Mesenchymal stem cell (in vitro differentiated cells and primary cell): Measurements from ENCODE around the gene PRICKLE1.

ENCODE experiments used
- DNase-seq: peaks from one replicate; pipeline ENCODE4 v3.0.0-alpha.2; 2013
- H2AFZ ChIP-seq: one replicate; pipeline ENCODE4 v1.6.1; 2013; ENCODE audit warnings: low read depth, mild to moderate bottlenecking, control low read depth, inconsistent platforms, low read length, moderate library complexity
- H2AK5ac ChIP-seq: 2 replicates; pipeline ENCODE4 v1.6.1; 2013; ENCODE audit warnings: low read length, moderate library complexity, mild to moderate bottlenecking, inconsistent platforms; ENCODE audit not compliant: severe bottlenecking
- H2BK120ac ChIP-seq: one replicate; pipeline ENCODE4 v1.6.1; 2013; ENCODE audit warnings: low read depth, mild to moderate bottlenecking, inconsistent platforms, low read length, moderate library complexity
- H2BK12ac ChIP-seq, 2 experiments: one replicate each; pipeline ENCODE4 v1.6.1; 2013; ENCODE audit warnings: inconsistent platforms in 2 of 2, low read length in 2 of 2, mild to moderate bottlenecking in 2 of 2, moderate library complexity in 2 of 2, control low read depth in 1 of 2
- H2BK15ac ChIP-seq: one replicate; pipeline ENCODE4 v1.6.1; 2013; ENCODE audit warnings: mild to moderate bottlenecking, low read depth, inconsistent platforms; ENCODE audit not compliant: poor library complexity, severe bottlenecking
- H2BK5ac ChIP-seq: 2 replicates; pipeline ENCODE4 v1.6.1; 2013; ENCODE audit warnings: low read depth, mild to moderate bottlenecking, low read length, control low read depth, inconsistent platforms; ENCODE audit not compliant: poor library complexity, severe bottlenecking
- H3K14ac ChIP-seq, 2 experiments: one replicate each; pipeline ENCODE4 v1.6.1; 2013; ENCODE audit warnings: inconsistent platforms in 2 of 2, low read length in 2 of 2, control low read depth in 1 of 2, mild to moderate bottlenecking in 1 of 2, moderate library complexity in 1 of 2
- H3K18ac ChIP-seq, 2 experiments: one replicate each; pipeline ENCODE4 v1.6.1; 2013; ENCODE audit warnings: inconsistent platforms in 2 of 2, low read length in 2 of 2, control low read depth in 1 of 2, low read depth in 1 of 2, mild to moderate bottlenecking in 1 of 2
- H3K23ac ChIP-seq, 2 experiments: one replicate each; pipeline ENCODE4 v1.6.1; 2013; ENCODE audit warnings: inconsistent platforms in 2 of 2, low read length in 2 of 2, mild to moderate bottlenecking in 2 of 2, moderate library complexity in 2 of 2, control low read depth in 1 of 2
- H3K27ac ChIP-seq: 2 replicates; pipeline ENCODE4 v1.5.1; 2013; ENCODE audit warnings: mild to moderate bottlenecking, moderate library complexity, low read length, control low read depth, inconsistent platforms; ENCODE audit not compliant: poor library complexity, severe bottlenecking
- H3K27me3 ChIP-seq, 2 experiments: 2 replicates each; pipeline versions ENCODE4 v1.6.1 to v1.7.0; 2013; ENCODE audit warnings: low read length in 2 of 2, mild to moderate bottlenecking in 2 of 2, moderate library complexity in 2 of 2, control low read depth in 1 of 2, inconsistent platforms in 1 of 2; ENCODE audit not compliant: control insufficient read depth in 1 of 2, insufficient read depth in 1 of 2
- H3K36me3 ChIP-seq, 2 experiments: 2 replicates each; pipeline versions ENCODE4 v1.6.1 to v1.7.0; 2013; ENCODE audit warnings: low read length in 2 of 2, control low read depth in 1 of 2, inconsistent platforms in 1 of 2, low read depth in 1 of 2, mild to moderate bottlenecking in 1 of 2; ENCODE audit not compliant: insufficient read depth in 2 of 2, control insufficient read depth in 1 of 2
- H3K4ac ChIP-seq, 2 experiments: one replicate each; pipeline ENCODE4 v1.6.1; 2013; ENCODE audit warnings: inconsistent platforms in 2 of 2, low read length in 2 of 2, mild to moderate bottlenecking in 2 of 2, moderate library complexity in 2 of 2, control low read depth in 1 of 2, low read depth in 1 of 2
- H3K4me1 ChIP-seq: 2 replicates; pipeline ENCODE4 v1.6.1; 2013; ENCODE audit warnings: low read depth, low read length, control low read depth; ENCODE audit not compliant: control insufficient read depth, insufficient read depth
- H3K4me2 ChIP-seq: 2 replicates; pipeline ENCODE4 v1.6.1; 2013; ENCODE audit warnings: low read length, mild to moderate bottlenecking, inconsistent platforms; ENCODE audit not compliant: poor library complexity, severe bottlenecking
- H3K4me3 ChIP-seq, 2 experiments: 2 replicates each; pipeline versions ENCODE4 v1.5.1 to v1.7.0; 2013; ENCODE audit warnings: low read length in 2 of 2, mild to moderate bottlenecking in 2 of 2, control low read depth in 1 of 2, low read depth in 1 of 2; ENCODE audit not compliant: insufficient read depth in 1 of 2
- H3K79me1 ChIP-seq: replicated peaks from 2 replicates; pipeline ENCODE4 v1.6.1; 2013; ENCODE audit warnings: mild to moderate bottlenecking, control low read depth, low read length, inconsistent platforms; ENCODE audit not compliant: poor library complexity, severe bottlenecking
- H3K9ac ChIP-seq: 2 replicates; pipeline ENCODE4 v1.7.0; 2013; ENCODE audit warnings: mild to moderate bottlenecking, low read length, moderate library complexity
- H3K9me3 ChIP-seq: 2 replicates; pipeline ENCODE4 v1.7.0; 2013; ENCODE audit warnings: mild to moderate bottlenecking, low read length; ENCODE audit not compliant: control insufficient read depth
- H4K8ac ChIP-seq: one replicate; pipeline ENCODE4 v1.6.1; 2013; ENCODE audit warnings: inconsistent platforms, mild to moderate bottlenecking, low read length, moderate library complexity
- H4K91ac ChIP-seq: one replicate; pipeline ENCODE4 v1.6.1; 2013; ENCODE audit warnings: mild to moderate bottlenecking, low read length, inconsistent platforms
- WGBS: methylation state at CpG from one replicate; pipeline ENCODE4 v1.1.7; 2013; ENCODE audit warnings: mixed read lengths; 5-methylcytosine and 5-hydroxymethylcytosine counted together

Gene PRICKLE1

DNA sequence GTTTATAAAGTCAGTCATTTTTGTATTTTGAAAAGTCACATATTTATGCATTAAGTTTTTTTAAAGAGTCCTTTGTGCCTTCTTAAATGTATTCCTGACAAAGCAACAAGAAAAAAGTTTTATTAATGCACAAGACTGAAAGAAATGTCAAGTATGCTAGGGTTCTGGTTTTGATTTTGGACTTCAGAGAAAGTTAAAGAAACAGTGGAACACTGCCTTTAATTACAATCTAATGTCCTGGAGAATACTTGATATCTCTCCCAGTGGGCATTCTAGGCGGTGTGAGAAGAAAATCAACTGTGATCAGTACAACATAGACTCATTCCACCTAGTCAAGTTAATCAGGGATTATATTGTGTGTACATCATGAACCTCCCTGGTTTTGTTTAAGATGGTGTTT lies 49.9 kb downstream of the PRICKLE1 start:
- peaks cover 26% of the 10 kb centered on the region for H3K79me1 ChIP-seq
- H2AFZ ChIP-seq, result no peak overlapping the region
- H3K4me1 ChIP-seq, result peaks cover 3% of the 10 kb centered on the region
- no peak overlapping the region for H2BK15ac ChIP-seq
- H3K27ac ChIP-seq, result no peak overlapping the region
- H3K4me3 ChIP-seq, result no peak overlapping the region
- H3K9ac ChIP-seq, result no peak overlapping the region
- H3K18ac ChIP-seq, result no peak overlapping the region
- H3K9me3 ChIP-seq, result no peaks in the 10 kb centered on the region
- no peak overlapping the region for H4K91ac ChIP-seq
- no peak overlapping the region for H2BK5ac ChIP-seq
- no peak overlapping the region for H4K8ac ChIP-seq
- H3K23ac ChIP-seq, result no peak overlapping the region
- H3K14ac ChIP-seq, result no peak overlapping the region
- no peak overlapping the region for H2AK5ac ChIP-seq
- no peak for DNase-seq
- WGBS, result no CpG with 5 or more reads among the region's 1 CpG
- no peak overlapping the region for H2BK12ac ChIP-seq
- H3K36me3 ChIP-seq, result peaks cover 4 to 48% of the 10 kb centered on the region in 2 experiments
- H2BK120ac ChIP-seq, result no peak overlapping the region
- no peak overlapping the region for H3K4me2 ChIP-seq
- H3K4ac ChIP-seq, result no peak overlapping the region
- H3K27me3 ChIP-seq, result no peaks in the 10 kb centered on the region

DNA sequence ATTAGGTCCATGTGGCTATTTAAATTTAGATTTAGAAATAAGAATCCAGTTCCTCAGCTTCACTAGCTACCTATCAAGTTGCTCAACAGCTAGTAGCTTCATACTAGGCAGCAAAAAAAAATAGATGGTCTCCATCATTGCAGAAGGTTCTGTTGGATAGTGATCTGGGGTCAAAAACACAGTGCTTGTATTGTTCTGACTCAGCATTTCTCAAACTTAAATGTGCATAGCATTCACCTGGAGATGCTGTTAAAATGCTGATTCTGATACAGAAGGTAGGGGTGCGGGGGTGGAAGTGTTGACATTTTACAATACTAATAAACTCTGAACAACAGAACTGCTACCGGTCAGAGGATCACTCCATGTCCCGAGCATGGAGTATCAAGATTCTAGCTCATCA lies 51.3 kb downstream of the PRICKLE1 start:
- WGBS, result no CpG with 5 or more reads among the region's 3 CpGs
- peaks cover 25% of the 10 kb centered on the region for H3K79me1 ChIP-seq

DNA sequence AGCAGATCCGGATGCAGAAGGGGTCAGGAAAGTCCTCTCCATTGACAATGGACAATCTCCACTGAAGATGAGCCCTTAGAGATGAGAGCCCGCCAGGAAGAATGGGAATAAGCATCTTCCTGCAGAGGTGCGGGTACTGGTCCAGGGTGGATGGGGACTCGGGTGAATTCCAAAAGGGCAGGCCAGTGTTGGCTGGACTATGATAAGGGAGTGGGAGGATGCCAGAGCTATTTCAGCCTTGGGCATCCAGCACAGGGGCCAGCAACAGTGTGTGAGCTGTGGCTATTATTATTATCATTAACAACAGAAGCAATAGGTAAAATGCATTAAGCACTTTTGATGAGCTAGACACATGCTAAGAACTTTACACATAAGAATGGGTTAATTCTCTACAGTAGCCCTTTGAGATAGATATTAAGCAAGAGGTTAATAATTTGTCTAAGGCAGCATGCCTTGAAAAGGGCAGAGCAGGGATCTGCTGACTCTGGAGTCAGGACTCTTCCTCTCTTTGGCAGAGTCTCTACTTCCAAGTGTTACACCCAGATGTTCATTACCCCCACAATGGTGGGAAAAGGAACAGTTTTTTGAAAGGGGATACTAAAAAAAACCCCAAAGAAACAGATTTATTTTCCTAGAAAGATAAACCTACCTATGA lies 55.2 kb downstream of the PRICKLE1 start:
- 88% methylated on average over 4 of the region's 4 CpGs for WGBS
- peaks cover 18% of the 10 kb centered on the region for H3K79me1 ChIP-seq
- H2BK5ac ChIP-seq, result no peak overlapping the region
- H3K9ac ChIP-seq, result no peak overlapping the region
- peaks cover 0 to 27% of the 10 kb centered on the region in 2 experiments for H3K36me3 ChIP-seq
- H3K4me2 ChIP-seq, result no peak overlapping the region
- no peak for DNase-seq
- no peak overlapping the region for H3K4ac ChIP-seq
- H4K91ac ChIP-seq, result no peak overlapping the region
- H3K18ac ChIP-seq, result no peak overlapping the region
- no peak overlapping the region for H2AK5ac ChIP-seq
- H3K23ac ChIP-seq, result no peak overlapping the region
- no peaks in the 10 kb centered on the region for H3K9me3 ChIP-seq
- H2BK15ac ChIP-seq, result no peak overlapping the region
- H4K8ac ChIP-seq, result no peak overlapping the region
- H2AFZ ChIP-seq, result no peak overlapping the region
- no peak overlapping the region for H3K4me3 ChIP-seq
- H2BK120ac ChIP-seq, result no peak overlapping the region
- H3K4me1 ChIP-seq, result peaks cover 10% of the 10 kb centered on the region
- H2BK12ac ChIP-seq, result no peak overlapping the region
- no peak overlapping the region for H3K27ac ChIP-seq
- no peaks in the 10 kb centered on the region for H3K27me3 ChIP-seq
- H3K14ac ChIP-seq, result no peak overlapping the region

More for the DNA sequence above, 51.3 kb downstream of the PRICKLE1 start:
- no peak overlapping the region for H2BK120ac ChIP-seq
- no peak overlapping the region for H3K14ac ChIP-seq
- DNase-seq, result no peak
- no peaks in the 10 kb centered on the region for H3K27me3 ChIP-seq
- H2BK15ac ChIP-seq, result no peak overlapping the region
- H2AFZ ChIP-seq, result no peak overlapping the region
- H3K27ac ChIP-seq, result no peak overlapping the region
- H4K91ac ChIP-seq, result no peak overlapping the region
- H3K23ac ChIP-seq, result no peak overlapping the region
- peaks cover 4 to 39% of the 10 kb centered on the region in 2 experiments for H3K36me3 ChIP-seq
- no peak overlapping the region for H2AK5ac ChIP-seq
- H3K4me1 ChIP-seq, result peaks cover 7% of the 10 kb centered on the region
- H4K8ac ChIP-seq, result no peak overlapping the region
- H3K9ac ChIP-seq, result no peak overlapping the region
- no peak overlapping the region for H3K4me3 ChIP-seq
- H2BK12ac ChIP-seq, result no peak overlapping the region
- no peak overlapping the region for H3K4ac ChIP-seq
- H3K9me3 ChIP-seq, result no peaks in the 10 kb centered on the region
- no peak overlapping the region for H2BK5ac ChIP-seq
- H3K4me2 ChIP-seq, result no peak overlapping the region
- H3K18ac ChIP-seq, result no peak overlapping the region

DNA sequence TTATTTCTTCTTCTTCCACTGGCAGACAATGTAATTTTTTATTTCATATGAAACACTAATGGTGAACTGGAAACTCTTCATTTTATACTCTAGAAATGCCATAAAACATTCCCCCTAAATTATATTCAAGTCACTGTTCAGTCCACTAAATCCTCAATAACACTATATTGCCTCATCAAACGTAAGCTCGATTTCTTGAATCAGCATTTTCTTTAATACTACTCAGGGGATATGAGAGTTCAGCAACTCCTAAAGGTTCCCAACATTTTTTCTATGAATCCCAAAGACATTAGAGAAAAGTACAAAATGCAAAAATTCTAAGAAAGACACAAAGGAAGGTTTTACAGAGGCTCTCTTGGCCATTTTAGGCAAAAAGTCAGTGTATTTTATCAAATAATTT lies 59.3 kb downstream of the PRICKLE1 start:
- 100% methylated on average over 2 of the region's 2 CpGs for WGBS
- peaks cover 14% of the 10 kb centered on the region for H3K79me1 ChIP-seq
- H3K14ac ChIP-seq, result no peak overlapping the region
- H2BK15ac ChIP-seq, result no peak overlapping the region
- no peak overlapping the region for H4K91ac ChIP-seq
- H3K9ac ChIP-seq, result no peak overlapping the region
- H3K4ac ChIP-seq, result no peak overlapping the region
- peaks cover 4 to 28% of the 10 kb centered on the region in 2 experiments for H3K36me3 ChIP-seq
- H2BK120ac ChIP-seq, result no peak overlapping the region
- H2AK5ac ChIP-seq, result no peak overlapping the region
- H3K9me3 ChIP-seq, result no peaks in the 10 kb centered on the region
- no peak overlapping the region for H3K18ac ChIP-seq
- H4K8ac ChIP-seq, result no peak overlapping the region
- H2BK5ac ChIP-seq, result no peak overlapping the region
- no peak for DNase-seq
- H3K4me2 ChIP-seq, result no peak overlapping the region
- H3K23ac ChIP-seq, result no peak overlapping the region
- no peak overlapping the region for H3K4me3 ChIP-seq
- no peak overlapping the region for H2BK12ac ChIP-seq
- H3K27me3 ChIP-seq, result no peaks in the 10 kb centered on the region
- H3K27ac ChIP-seq, result no peak overlapping the region
- no peak overlapping the region for H2AFZ ChIP-seq
- peaks cover 10% of the 10 kb centered on the region for H3K4me1 ChIP-seq
